Activated T-cell treated with anti-CD3 and anti-CD28 coated beads, Interleukin-2, amount 50 U/mL, for 72 hours (primary cell): Measurements from ENCODE around the gene HAUS8. TPM values are rescaled to one million over a fixed set of nuclear protein-coding genes. Genes with fewer than 3 reads are reported as not detected.
A peak's percentile ranks its signal among the peaks of the same experiment; 100 is the strongest.
"Not testable (repeated sequence)": the region's sequence is repeated elsewhere in the genome, so short reads cannot be mapped to it uniquely, and the experiment has no call there.

Experiments
- ATAC-seq, 2 donors: fragments of 150-1000 bp; cut with Tn5 transposase; replicated peaks in 1 of 2; 2 replicates each; pipeline ENCODE4 v1.10.0; 2021; ENCODE audit warnings: moderate library complexity in 2 of 2, mild to moderate bottlenecking in 1 of 2
- DNase-seq, 2 donors: peaks; one replicate each; pipeline ENCODE4 v3.0.0; 2021 to 2022; ENCODE audit warnings: mixed read lengths in 1 of 2
- H3K27ac Mint-ChIP-seq: one replicate; pipeline ENCODE4 v1.8.0; 2022; ENCODE audit warnings: mild to moderate bottlenecking, moderate library complexity, mixed read lengths
- H3K27me3 Mint-ChIP-seq: one replicate; pipeline ENCODE4 v1.8.0; 2022; ENCODE audit warnings: low read depth, mixed read lengths
- H3K36me3 Mint-ChIP-seq, 2 donors: one replicate each; pipeline ENCODE4 v1.8.0; 2022; ENCODE audit warnings: mixed read lengths in 2 of 2, mild to moderate bottlenecking in 1 of 2; ENCODE audit not compliant: insufficient read depth in 2 of 2
- H3K4me1 Mint-ChIP-seq: one replicate; pipeline ENCODE4 v1.8.0; 2022; ENCODE audit warnings: low read depth, mixed read lengths
- H3K4me3 Mint-ChIP-seq, 2 donors: one replicate each; pipeline ENCODE4 v1.8.0; 2022; ENCODE audit warnings: mild to moderate bottlenecking in 2 of 2, mixed read lengths in 2 of 2, moderate library complexity in 2 of 2
- H3K9me3 Mint-ChIP-seq, 2 donors: one replicate each; pipeline ENCODE4 v1.8.0; 2022; ENCODE audit warnings: mixed read lengths in 2 of 2
- total RNA-seq, 2 donors: library from RNA; stranded (reverse); gene quantifications; one replicate each; pipeline ENCODE4 v1.2.3, GENCODE V29; 2022

Gene HAUS8
- total RNA-seq, 2 donors from 2014 or later = 37.3 to 45.6 TPM

- no peaks in the 10 kb centered on the region for H3K27me3 Mint-ChIP-seq
- H3K9me3 Mint-ChIP-seq = no peaks in the 10 kb centered on the region
- peaks cover 33% of the 10 kb centered on the region for H3K4me1 Mint-ChIP-seq
- H3K27ac Mint-ChIP-seq = no peak overlapping the region
- ATAC-seq (peak; percentile 47 to 58), DNase-seq (peak; percentile 11 to 16)
- H3K36me3 Mint-ChIP-seq = peaks cover 5 to 7% of the 10 kb centered on the region in 2 donors
- H3K4me3 Mint-ChIP-seq = peak overlapping the region in 1 of 2 donors; percentile 31
Observed at GRCh38 chr19:17109962-17110598, 34.8 kb upstream of the HAUS8 start.

GRCh38 chr19:17109300-17109699 lies 34.0 kb upstream of the HAUS8 start:
- H3K9me3 Mint-ChIP-seq = no peaks in the 10 kb centered on the region
- H3K27me3 Mint-ChIP-seq = no peaks in the 10 kb centered on the region
- ATAC-seq = no peak
- H3K4me3 Mint-ChIP-seq = no peak overlapping the region
- DNase-seq = no peak
- peaks cover 5 to 7% of the 10 kb centered on the region in 2 donors for H3K36me3 Mint-ChIP-seq
- peaks cover 33% of the 10 kb centered on the region for H3K4me1 Mint-ChIP-seq
- H3K27ac Mint-ChIP-seq = no peak overlapping the region

DNA sequence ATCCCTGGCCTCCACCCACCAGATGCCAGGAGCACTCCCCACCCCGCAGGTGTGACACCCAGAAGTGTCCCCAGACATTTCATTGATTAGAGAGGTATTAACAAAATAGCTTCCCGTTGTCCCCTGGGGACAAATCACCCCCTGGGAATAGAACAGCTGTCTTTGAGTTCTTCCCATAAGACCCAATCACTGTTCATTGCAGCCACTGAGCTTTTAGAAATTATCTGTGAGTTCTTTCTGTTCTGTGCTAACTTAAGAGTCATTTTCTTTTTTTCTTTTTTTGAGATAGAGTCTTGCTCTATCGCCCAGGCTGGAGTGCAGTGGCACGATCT lies 33.2 kb upstream of the HAUS8 start:
- Mint-ChIP-seq H3K4me1 (peaks cover 33% of the 10 kb centered on the region), H3K36me3 (peaks cover 5 to 7% of the 10 kb centered on the region in 2 donors), H3K4me3 (no peak overlapping the region), H3K9me3 (no peaks in the 10 kb centered on the region), H3K27ac (no peak overlapping the region), H3K27me3 (no peaks in the 10 kb centered on the region)
- ATAC-seq (no peak), DNase-seq (no peak)

- H3K27ac Mint-ChIP-seq = no peak overlapping the region
- DNase-seq (no peak), ATAC-seq (peak; percentile 37 to 53)
- no peaks in the 10 kb centered on the region for H3K27me3 Mint-ChIP-seq
- peaks cover 39% of the 10 kb centered on the region for H3K4me1 Mint-ChIP-seq
- peaks cover 5 to 13% of the 10 kb centered on the region in 2 donors for H3K36me3 Mint-ChIP-seq
- no peaks in the 10 kb centered on the region for H3K9me3 Mint-ChIP-seq
- H3K4me3 Mint-ChIP-seq = no peak overlapping the region
Observed at GRCh38 chr19:17107546-17108452, 32.5 kb upstream of the HAUS8 start.

DNA sequence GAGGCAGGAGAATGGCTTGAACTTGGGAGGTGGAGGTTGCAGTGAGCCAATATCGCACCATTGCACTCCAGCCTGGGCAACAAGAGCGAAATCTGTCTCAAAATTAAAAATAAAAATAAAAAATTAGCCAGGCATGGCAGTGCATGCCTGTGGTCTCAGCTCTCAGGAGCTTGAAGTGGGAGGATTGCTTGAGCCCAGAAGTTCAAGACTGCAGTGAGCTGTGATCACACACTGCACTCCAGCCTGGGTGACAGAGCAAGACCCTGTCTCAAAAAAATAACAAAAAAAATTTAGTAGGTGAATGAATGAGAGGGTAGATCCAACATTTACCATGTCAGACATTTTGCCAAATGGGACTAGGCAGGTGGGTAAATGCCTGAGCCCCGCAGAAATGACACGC lies 31.7 kb upstream of the HAUS8 start:
- peaks cover 40% of the 10 kb centered on the region for H3K4me1 Mint-ChIP-seq

DNA sequence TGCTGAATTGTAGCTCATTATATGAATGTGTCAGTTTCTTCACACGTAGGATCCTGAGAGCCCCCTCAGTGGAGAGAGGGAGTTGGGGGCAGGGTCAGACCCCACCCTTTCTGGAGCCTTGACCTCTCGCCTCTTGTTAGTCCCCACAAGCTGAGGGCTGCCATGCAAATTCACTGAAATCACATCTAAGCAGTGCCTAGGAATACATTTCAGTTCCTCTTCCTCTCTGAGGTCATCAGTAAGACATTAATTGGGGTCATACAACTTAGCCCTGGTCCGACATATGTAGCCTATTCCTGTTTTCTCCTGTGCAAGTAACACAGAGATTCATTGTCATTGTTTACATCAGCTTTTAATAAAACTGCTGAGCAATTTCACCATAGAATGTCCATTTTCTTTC lies 30.3 kb upstream of the HAUS8 start:
- no peak for DNase-seq
- Mint-ChIP-seq H3K27ac (no peak overlapping the region), H3K4me3 (no peak overlapping the region), H3K36me3 (peaks cover 5 to 19% of the 10 kb centered on the region in 2 donors), H3K9me3 (no peaks in the 10 kb centered on the region), H3K27me3 (no peaks in the 10 kb centered on the region), H3K4me1 (peaks cover 35% of the 10 kb centered on the region)
- no peak for ATAC-seq

More for the DNA sequence above, 31.7 kb upstream of the HAUS8 start:
- H3K4me3 Mint-ChIP-seq, H3K27me3 Mint-ChIP-seq, ATAC-seq, DNase-seq, H3K9me3 Mint-ChIP-seq, H3K27ac Mint-ChIP-seq: not testable (repeated sequence)
- peaks cover 7 to 19% of the 10 kb centered on the region in 2 donors for H3K36me3 Mint-ChIP-seq

DNA sequence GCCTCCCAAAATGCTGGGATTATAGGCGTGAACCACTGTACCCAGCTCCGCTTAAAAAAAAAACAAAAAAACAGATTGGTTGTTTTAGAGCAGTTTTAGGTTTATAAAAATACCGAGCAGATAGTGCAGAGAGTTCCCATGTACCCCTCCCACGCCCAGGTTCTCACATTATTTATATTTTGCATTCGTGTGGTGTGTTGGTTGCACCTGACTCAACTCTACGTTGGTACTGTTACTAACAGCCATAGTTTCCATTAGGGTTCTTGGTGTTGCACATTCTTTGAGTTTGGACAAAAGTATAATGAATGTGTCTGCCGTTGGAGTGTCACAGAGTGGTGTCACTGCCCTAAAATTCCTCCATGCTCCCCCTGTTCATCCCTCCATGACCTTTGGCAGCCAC lies 29.4 kb upstream of the HAUS8 start:
- no peak for ATAC-seq
- no peaks in the 10 kb centered on the region for H3K27me3 Mint-ChIP-seq
- no peaks in the 10 kb centered on the region for H3K9me3 Mint-ChIP-seq
- peaks cover 5 to 19% of the 10 kb centered on the region in 2 donors for H3K36me3 Mint-ChIP-seq
- no peak overlapping the region for H3K4me3 Mint-ChIP-seq
- no peak for DNase-seq
- no peak overlapping the region for H3K27ac Mint-ChIP-seq
- peaks cover 26% of the 10 kb centered on the region for H3K4me1 Mint-ChIP-seq

GRCh38 chr19:17103177-17103576 lies 27.9 kb upstream of the HAUS8 start:
- peaks cover 21% of the 10 kb centered on the region for H3K4me1 Mint-ChIP-seq
- H3K4me3 Mint-ChIP-seq = no peak overlapping the region
- H3K27ac Mint-ChIP-seq = no peak overlapping the region
- no peaks in the 10 kb centered on the region for H3K9me3 Mint-ChIP-seq
- DNase-seq (peak in 1 of 2 donors; percentile 14), ATAC-seq (no peak)
- H3K36me3 Mint-ChIP-seq = peaks cover 5 to 19% of the 10 kb centered on the region in 2 donors
- no peaks in the 10 kb centered on the region for H3K27me3 Mint-ChIP-seq

DNA sequence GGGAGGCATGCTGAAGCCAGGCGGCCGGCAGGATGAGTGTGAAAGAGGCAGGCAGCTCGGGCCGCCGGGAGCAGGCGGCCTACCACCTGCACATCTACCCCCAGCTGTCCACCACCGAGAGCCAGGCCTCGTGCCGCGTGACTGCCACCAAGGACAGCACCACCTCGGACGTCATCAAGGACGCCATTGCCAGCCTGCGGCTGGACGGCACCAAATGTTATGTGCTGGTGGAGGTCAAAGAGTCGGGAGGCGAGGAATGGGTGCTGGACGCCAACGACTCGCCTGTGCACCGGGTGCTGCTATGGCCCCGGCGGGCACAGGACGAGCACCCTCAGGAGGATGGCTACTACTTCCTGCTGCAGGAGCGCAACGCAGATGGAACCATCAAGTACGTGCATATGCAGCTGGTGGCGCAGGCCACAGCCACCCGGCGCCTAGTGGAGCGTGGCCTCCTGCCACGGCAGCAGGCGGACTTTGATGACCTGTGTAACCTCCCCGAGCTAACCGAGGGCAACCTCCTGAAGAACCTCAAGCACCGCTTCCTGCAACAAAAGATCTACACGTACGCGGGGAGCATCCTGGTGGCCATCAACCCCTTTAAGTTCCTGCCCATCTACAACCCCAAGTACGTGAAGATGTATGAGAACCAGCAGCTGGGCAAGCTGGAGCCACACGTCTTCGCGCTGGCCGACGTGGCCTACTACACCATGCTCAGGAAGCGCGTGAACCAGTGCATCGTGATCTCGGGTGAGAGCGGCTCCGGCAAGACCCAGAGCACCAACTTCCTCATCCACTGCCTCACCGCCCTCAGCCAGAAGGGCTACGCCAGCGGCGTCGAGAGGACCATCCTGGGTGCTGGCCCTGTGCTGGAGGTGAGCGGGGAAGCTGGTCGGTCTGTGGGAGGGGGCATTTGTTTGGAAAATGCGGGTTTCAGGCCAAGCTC lies 26.7 kb upstream of the HAUS8 start:
- Mint-ChIP-seq H3K4me3 (no peak overlapping the region), H3K9me3 (no peaks in the 10 kb centered on the region), H3K27ac (no peak overlapping the region), H3K36me3 (peaks cover 5 to 19% of the 10 kb centered on the region in 2 donors), H3K27me3 (no peaks in the 10 kb centered on the region), H3K4me1 (peaks cover 15% of the 10 kb centered on the region)
- DNase-seq (no peak), ATAC-seq (no peak)

GRCh38 chr19:17098326-17098725 lies 23.1 kb upstream of the HAUS8 start:
- peaks cover 2 to 16% of the 10 kb centered on the region in 2 donors for H3K36me3 Mint-ChIP-seq
- H3K27ac Mint-ChIP-seq = peak overlapping the region; percentile 6
- H3K4me3 Mint-ChIP-seq = no peak overlapping the region
- H3K27me3 Mint-ChIP-seq = no peaks in the 10 kb centered on the region
- H3K4me1 Mint-ChIP-seq = peaks cover 20% of the 10 kb centered on the region
- DNase-seq (no peak), ATAC-seq (no peak)
- H3K9me3 Mint-ChIP-seq = no peaks in the 10 kb centered on the region

GRCh38 chr19:17097593-17098126 lies 22.4 kb upstream of the HAUS8 start:
- no peaks in the 10 kb centered on the region for H3K9me3 Mint-ChIP-seq
- H3K27ac Mint-ChIP-seq = no peak overlapping the region
- DNase-seq = no peak
- no peak for ATAC-seq
- H3K4me1 Mint-ChIP-seq = peaks cover 18% of the 10 kb centered on the region
- H3K27me3 Mint-ChIP-seq = no peaks in the 10 kb centered on the region
- H3K4me3 Mint-ChIP-seq = no peak overlapping the region
- H3K36me3 Mint-ChIP-seq = peaks cover 2 to 10% of the 10 kb centered on the region in 2 donors

- H3K4me1 Mint-ChIP-seq = peaks cover 29% of the 10 kb centered on the region
Observed at GRCh38 chr19:17095141-17095919, 20.1 kb upstream of the HAUS8 start.

More at GRCh38 chr19:17095141-17095919, 20.1 kb upstream of the HAUS8 start:
- no peaks in the 10 kb centered on the region for H3K27me3 Mint-ChIP-seq
- peaks cover 0 to 6% of the 10 kb centered on the region in 2 donors for H3K36me3 Mint-ChIP-seq
- H3K4me3 Mint-ChIP-seq = no peak overlapping the region
- DNase-seq = no peak
- ATAC-seq = no peak
- H3K9me3 Mint-ChIP-seq = no peaks in the 10 kb centered on the region
- H3K27ac Mint-ChIP-seq = no peak overlapping the region
